ENCODE measurements around the gene SLC6A6. TPM values are rescaled to one million over a fixed set of nuclear protein-coding genes. Genes with fewer than 3 reads are reported as not detected.

The SLC6A6 gene
- total RNA-seq, 3 donors from 2014 or later = 22.1 to 52.4 (median 27.5) TPM

DNA sequence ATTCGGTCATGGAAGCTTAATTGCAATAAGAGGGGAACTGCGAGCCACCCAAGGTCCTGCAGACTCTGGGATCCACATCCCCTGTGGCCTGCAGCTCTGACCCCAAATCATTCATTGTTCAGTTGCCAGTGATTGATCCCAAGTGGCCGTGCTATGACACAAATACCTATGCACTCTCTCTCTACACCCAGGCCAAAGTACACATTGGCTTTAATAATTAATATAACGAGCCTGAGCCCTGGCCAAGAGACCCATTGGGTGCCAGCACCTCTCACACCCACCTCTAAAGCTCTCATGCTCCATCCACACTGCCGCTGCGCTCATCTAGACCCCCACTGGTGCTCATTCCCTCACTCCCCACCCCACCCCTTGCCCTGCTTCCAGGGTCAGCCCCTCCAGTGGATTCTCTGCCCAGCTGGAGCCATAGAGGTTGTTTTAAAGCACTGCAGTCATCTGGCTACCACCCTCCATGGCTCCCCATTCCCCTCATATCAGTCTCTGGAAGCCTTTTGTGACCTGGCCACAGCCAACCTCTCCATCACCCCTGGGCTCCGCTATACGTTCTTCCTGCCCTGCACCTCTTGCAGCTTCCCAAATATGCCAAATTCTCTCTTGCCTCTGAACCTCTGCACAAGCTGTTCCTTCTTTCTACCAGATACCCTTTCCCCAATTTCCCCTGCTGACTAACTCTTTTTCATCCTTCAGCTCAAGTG, 37.7 kb upstream of the SLC6A6 start:
- Histone ChIP-seq H3K4me3 (no peak overlapping the region), H3K27ac (no peak overlapping the region), H3K27me3 (no peaks in the 10 kb centered on the region), H3K36me3 (no peaks in the 10 kb centered on the region), H3K9me3 (no peaks in the 10 kb centered on the region), H3K4me1 (no peaks in the 10 kb centered on the region)
- TF ChIP-seq, protein P1, sequence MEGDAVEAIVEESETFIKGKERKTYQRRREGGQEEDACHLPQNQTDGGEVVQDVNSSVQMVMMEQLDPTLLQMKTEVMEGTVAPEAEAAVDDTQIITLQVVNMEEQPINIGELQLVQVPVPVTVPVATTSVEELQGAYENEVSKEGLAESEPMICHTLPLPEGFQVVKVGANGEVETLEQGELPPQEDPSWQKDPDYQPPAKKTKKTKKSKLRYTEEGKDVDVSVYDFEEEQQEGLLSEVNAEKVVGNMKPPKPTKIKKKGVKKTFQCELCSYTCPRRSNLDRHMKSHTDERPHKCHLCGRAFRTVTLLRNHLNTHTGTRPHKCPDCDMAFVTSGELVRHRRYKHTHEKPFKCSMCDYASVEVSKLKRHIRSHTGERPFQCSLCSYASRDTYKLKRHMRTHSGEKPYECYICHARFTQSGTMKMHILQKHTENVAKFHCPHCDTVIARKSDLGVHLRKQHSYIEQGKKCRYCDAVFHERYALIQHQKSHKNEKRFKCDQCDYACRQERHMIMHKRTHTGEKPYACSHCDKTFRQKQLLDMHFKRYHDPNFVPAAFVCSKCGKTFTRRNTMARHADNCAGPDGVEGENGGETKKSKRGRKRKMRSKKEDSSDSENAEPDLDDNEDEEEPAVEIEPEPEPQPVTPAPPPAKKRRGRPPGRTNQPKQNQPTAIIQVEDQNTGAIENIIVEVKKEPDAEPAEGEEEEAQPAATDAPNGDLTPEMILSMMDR (IDR thresholded peaks at IDR 0.05) = no peak
- TF ChIP-seq POLR2AphosphoS5 (IDR thresholded peaks at IDR 0.05) = no peak
- no peak for TF ChIP-seq POLR2A (IDR thresholded peaks at IDR 0.05)
- intact Hi-C loops (cut with DNase I; ENCODE audit: low total_unique reads) = no loop called here
- DNase-seq (ENCODE audit: low spot score in 2 of 2) = no peak

DNA sequence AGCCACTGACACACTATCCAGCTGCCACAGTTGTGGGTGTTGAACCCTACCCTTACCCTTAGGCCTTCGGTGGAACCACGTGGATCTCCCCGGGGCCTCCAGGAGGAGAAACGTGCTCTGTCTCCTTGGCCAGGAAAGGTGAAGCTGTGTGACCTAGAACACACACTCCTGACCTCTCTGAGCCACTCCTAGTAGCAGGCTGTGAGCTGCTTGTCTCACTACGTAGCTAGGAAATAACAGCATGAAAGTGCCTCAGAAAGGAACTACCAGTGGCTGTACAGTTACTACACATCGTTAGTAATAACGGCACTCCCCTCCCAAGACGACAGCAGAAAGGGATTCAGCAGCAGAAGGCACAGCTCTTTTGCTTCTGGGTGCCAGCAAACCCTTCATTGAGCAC, 36.2 kb upstream of the SLC6A6 start:
- DNase-seq (ENCODE audit: low spot score in 2 of 2) = no peak
- Histone ChIP-seq H3K4me3 (no peak overlapping the region), H3K9me3 (no peaks in the 10 kb centered on the region), H3K27me3 (no peaks in the 10 kb centered on the region), H3K36me3 (no peaks in the 10 kb centered on the region), H3K27ac (no peak overlapping the region), H3K4me1 (no peaks in the 10 kb centered on the region)
- TF ChIP-seq, protein P1 (IDR thresholded peaks at IDR 0.05) = no peak
- TF ChIP-seq POLR2AphosphoS5 (IDR thresholded peaks at IDR 0.05) (no peak), POLR2A (IDR thresholded peaks at IDR 0.05) (no peak)
- intact Hi-C loops (cut with DNase I; ENCODE audit: low total_unique reads) = no loop called here

DNA sequence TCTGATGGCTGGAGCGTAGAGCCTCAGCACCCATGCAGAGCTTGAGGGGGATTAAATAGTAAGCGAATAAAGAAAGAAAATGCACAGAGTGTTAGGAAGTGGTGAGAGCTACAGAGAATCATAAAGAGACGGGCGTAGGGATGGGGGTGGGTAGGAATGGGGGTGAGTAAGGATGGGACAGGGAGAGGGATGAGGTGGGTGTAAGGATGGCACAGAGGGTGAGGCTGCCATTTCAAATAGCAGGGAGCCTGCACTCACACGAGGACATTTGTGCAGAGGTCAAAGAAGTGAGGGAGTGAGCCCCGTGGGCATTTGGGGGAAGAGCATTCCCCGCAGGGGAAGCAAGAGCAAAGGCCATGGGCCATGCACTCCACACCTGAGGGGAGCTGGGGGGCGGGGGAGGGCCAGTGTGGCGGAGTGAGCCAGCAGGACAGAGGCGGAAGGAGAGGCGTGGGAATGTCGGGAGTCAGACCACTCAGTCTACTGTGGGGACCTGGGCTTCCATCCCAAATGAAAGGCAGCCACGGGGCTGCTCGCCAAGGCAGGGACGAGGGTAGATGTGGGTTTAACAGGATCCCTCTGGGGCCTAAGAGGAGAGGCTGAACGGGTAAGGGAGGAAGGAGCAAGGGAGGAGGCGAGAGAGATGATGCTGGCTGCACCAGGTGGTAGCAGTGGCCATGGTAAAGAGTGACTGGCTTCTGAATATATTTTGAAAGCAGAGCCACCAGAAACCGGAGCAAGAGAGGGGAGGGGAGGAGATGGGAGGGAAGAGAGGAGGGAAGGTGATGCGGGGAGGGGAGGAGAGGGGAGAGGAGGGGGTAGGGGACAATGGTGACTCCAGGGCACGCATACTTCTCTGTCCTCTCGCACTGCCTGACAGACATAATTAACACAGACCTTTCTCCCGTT, 35.2 kb upstream of the SLC6A6 start:
- intact Hi-C loops (cut with DNase I; ENCODE audit: low total_unique reads) = no loop called here
- no peak for DNase-seq (ENCODE audit: low spot score in 2 of 2)
- no peaks in the 10 kb centered on the region for H3K27me3 ChIP-seq

DNA sequence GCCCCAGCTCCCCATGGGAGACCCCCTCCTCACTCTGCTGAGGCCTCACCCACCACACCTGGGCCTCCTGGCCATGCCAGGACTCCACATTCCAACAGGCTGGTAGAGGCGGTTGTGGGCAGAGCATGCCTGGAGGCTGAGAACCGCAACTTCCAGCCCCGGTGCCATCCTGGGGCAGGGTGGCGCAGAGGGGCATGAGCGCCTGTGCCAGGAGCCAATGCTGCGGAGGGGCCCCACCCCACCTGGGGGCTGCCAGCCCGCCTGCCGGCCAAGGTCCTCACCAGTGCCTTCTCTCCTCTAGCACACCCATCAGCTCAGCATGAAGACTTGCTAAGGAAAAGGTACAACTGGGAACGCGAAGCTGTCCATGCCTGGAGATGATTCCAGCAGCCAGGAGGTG, 34.3 kb upstream of the SLC6A6 start:
- Histone ChIP-seq H3K4me3 (no peak overlapping the region), H3K36me3 (no peaks in the 10 kb centered on the region), H3K27me3 (no peaks in the 10 kb centered on the region), H3K4me1 (peaks cover 3 to 10% of the 10 kb centered on the region in 2 donors), H3K9me3 (no peaks in the 10 kb centered on the region), H3K27ac (peak overlapping the region in 1 of 2 donors; percentile 19)
- TF ChIP-seq POLR2AphosphoS5 (IDR thresholded peaks at IDR 0.05) (no peak), POLR2A (IDR thresholded peaks at IDR 0.05) (no peak)
- TF ChIP-seq, protein P1 (IDR thresholded peaks at IDR 0.05) = no peak
- no peak for DNase-seq (ENCODE audit: low spot score in 2 of 2)
- intact Hi-C loops (cut with DNase I; ENCODE audit: low total_unique reads) = no loop called here

More for the DNA sequence above, 35.2 kb upstream of the SLC6A6 start:
- peak overlapping the region in 1 of 2 donors; percentile 19 for H3K27ac ChIP-seq
- H3K36me3 ChIP-seq = no peaks in the 10 kb centered on the region
- H3K9me3 ChIP-seq = no peaks in the 10 kb centered on the region
- H3K4me1 ChIP-seq = peaks cover 3 to 8% of the 10 kb centered on the region in 2 donors
- TF ChIP-seq, protein P1 (IDR thresholded peaks at IDR 0.05) = no peak
- no peak overlapping the region for H3K4me3 ChIP-seq

DNA sequence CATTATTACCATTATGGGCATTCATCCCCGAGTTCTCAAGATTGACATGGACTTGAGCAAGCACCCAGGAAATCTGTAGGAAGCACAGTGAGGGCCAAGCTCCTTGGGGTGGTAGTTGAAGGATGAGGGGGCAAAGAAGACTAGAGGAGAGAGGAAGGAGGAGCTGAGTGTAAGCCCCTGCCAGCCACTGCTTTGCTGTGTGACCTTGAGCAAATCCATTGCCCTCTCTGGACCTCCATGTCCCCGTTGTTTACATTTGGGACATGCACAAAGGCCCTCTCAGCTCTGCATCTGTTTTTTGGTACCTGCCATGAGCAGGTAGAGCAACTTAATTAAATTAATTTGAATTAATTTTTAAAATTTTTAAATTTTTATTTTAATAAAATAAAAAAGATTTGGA, 33.5 kb upstream of the SLC6A6 start:
- Histone ChIP-seq H3K27ac (no peak overlapping the region), H3K9me3 (no peaks in the 10 kb centered on the region), H3K36me3 (no peaks in the 10 kb centered on the region), H3K4me1 (peaks cover 3 to 10% of the 10 kb centered on the region in 2 donors), H3K4me3 (no peak overlapping the region), H3K27me3 (no peaks in the 10 kb centered on the region)
- intact Hi-C loops (cut with DNase I; ENCODE audit: low total_unique reads) = no loop called here
- DNase-seq (ENCODE audit: low spot score in 2 of 2) = no peak
- TF ChIP-seq, protein P1 (IDR thresholded peaks at IDR 0.05) = no peak
- TF ChIP-seq POLR2A (IDR thresholded peaks at IDR 0.05) (no peak), POLR2AphosphoS5 (IDR thresholded peaks at IDR 0.05) (no peak)

All from breast epithelium (tissue), 4 donors.